ENCODE measurements around the gene KCTD16. TPM values are rescaled to one million over a fixed set of nuclear protein-coding genes. Genes with fewer than 3 reads are reported as not detected.

Gene KCTD16
- total RNA-seq, 6 donors from 2014 or later = under 0.01 to 1.7 (median 0.27) TPM

GRCh38 chr5:144297081-144297480, 126.4 kb downstream of the KCTD16 start:
- no peaks in the 10 kb centered on the region for H3K27me3 ChIP-seq
- no peak for ATAC-seq (ENCODE audit: low FRiP score in 2 of 2)
- H3K36me3 ChIP-seq = no peaks in the 10 kb centered on the region
- WGBS, 2 donors = 93 to 95% methylated on average over 3 of the region's 3 CpGs
- H3K4me3 ChIP-seq = no peak overlapping the region
- H3K4me1 ChIP-seq = no peaks in the 10 kb centered on the region
- no peak for DNase-seq
- no peak overlapping the region for H3K27ac ChIP-seq
- H3K9me3 ChIP-seq = no peaks in the 10 kb centered on the region
- no peak for TF ChIP-seq POLR2AphosphoS5 (IDR thresholded peaks at IDR 0.05)
- no peak for TF ChIP-seq EP300 (IDR thresholded peaks at IDR 0.05)
- TF ChIP-seq POLR2A (IDR thresholded peaks at IDR 0.05) = no peak
- TF ChIP-seq CTCF (IDR thresholded peaks at IDR 0.05) = no peak

- TF ChIP-seq POLR2AphosphoS5 (IDR thresholded peaks at IDR 0.05) (no peak), CTCF (IDR thresholded peaks at IDR 0.05) (no peak), POLR2A (IDR thresholded peaks at IDR 0.05) (no peak), EP300 (IDR thresholded peaks at IDR 0.05) (no peak)
- H3K4me1 ChIP-seq = no peaks in the 10 kb centered on the region
- no peaks in the 10 kb centered on the region for H3K36me3 ChIP-seq
- DNase-seq (no peak), ATAC-seq (ENCODE audit: low FRiP score in 2 of 2) (no peak)
- no peak overlapping the region for H3K4me3 ChIP-seq
- 81 to 82% methylated on average over 3 of the region's 3 CpGs for WGBS, 2 donors
- no peaks in the 10 kb centered on the region for H3K9me3 ChIP-seq
- H3K27ac ChIP-seq = no peak overlapping the region
- H3K27me3 ChIP-seq = no peaks in the 10 kb centered on the region
Observed at GRCh38 chr5:144298658-144299057, 128.0 kb downstream of the KCTD16 start.

- no peak for ATAC-seq (ENCODE audit: low FRiP score in 2 of 2)
- TF ChIP-seq EP300 (IDR thresholded peaks at IDR 0.05) (no peak), CTCF (IDR thresholded peaks at IDR 0.05) (no peak), POLR2AphosphoS5 (IDR thresholded peaks at IDR 0.05) (no peak), POLR2A (IDR thresholded peaks at IDR 0.05) (no peak)
- H3K36me3 ChIP-seq = no peaks in the 10 kb centered on the region
- H3K4me1 ChIP-seq = no peaks in the 10 kb centered on the region
- no peaks in the 10 kb centered on the region for H3K9me3 ChIP-seq
- H3K27me3 ChIP-seq = no peaks in the 10 kb centered on the region
- no peak overlapping the region for H3K4me3 ChIP-seq
- DNase-seq = no peak
- no peak overlapping the region for H3K27ac ChIP-seq
- WGBS, 2 donors = 75 to 76% methylated on average over 3 of the region's 3 CpGs
Observed at GRCh38 chr5:144304688-144305087, 134.0 kb downstream of the KCTD16 start.

- no peaks in the 10 kb centered on the region for H3K27me3 ChIP-seq
- no peaks in the 10 kb centered on the region for H3K9me3 ChIP-seq
- H3K27ac ChIP-seq = no peak overlapping the region
- TF ChIP-seq POLR2AphosphoS5 (IDR thresholded peaks at IDR 0.05) (no peak), EP300 (IDR thresholded peaks at IDR 0.05) (no peak), POLR2A (IDR thresholded peaks at IDR 0.05) (no peak), CTCF (IDR thresholded peaks at IDR 0.05) (no peak)
- H3K4me3 ChIP-seq = no peak overlapping the region
- WGBS, 2 donors = 52 to 74% methylated on average over 4 of the region's 4 CpGs
- no peaks in the 10 kb centered on the region for H3K36me3 ChIP-seq
- DNase-seq (no peak), ATAC-seq (ENCODE audit: low FRiP score in 2 of 2) (no peak)
- no peaks in the 10 kb centered on the region for H3K4me1 ChIP-seq
Observed at GRCh38 chr5:144307736-144308135, 137.1 kb downstream of the KCTD16 start.

- no peaks in the 10 kb centered on the region for H3K4me1 ChIP-seq
- no peaks in the 10 kb centered on the region for H3K27me3 ChIP-seq
- DNase-seq (no peak), ATAC-seq (ENCODE audit: low FRiP score in 2 of 2) (no peak)
- 89 to 97% methylated on average over 5 of the region's 5 CpGs for WGBS, 2 donors
- H3K27ac ChIP-seq = no peak overlapping the region
- no peaks in the 10 kb centered on the region for H3K36me3 ChIP-seq
- no peak overlapping the region for H3K4me3 ChIP-seq
- no peak for TF ChIP-seq CTCF (IDR thresholded peaks at IDR 0.05)
- TF ChIP-seq EP300 (IDR thresholded peaks at IDR 0.05) = no peak
- TF ChIP-seq POLR2A (IDR thresholded peaks at IDR 0.05) = no peak
- no peak for TF ChIP-seq POLR2AphosphoS5 (IDR thresholded peaks at IDR 0.05)
- H3K9me3 ChIP-seq = no peaks in the 10 kb centered on the region
Observed at GRCh38 chr5:144308174-144308573, 137.5 kb downstream of the KCTD16 start.

Data from upper lobe of left lung (tissue), 6 donors.